ENCODE data around the gene REEP1. TPM values are rescaled to one million over a fixed set of nuclear protein-coding genes. Genes with fewer than 3 reads are reported as not detected.
A peak's percentile ranks its signal among the peaks of the same experiment; 100 is the strongest.
"Not testable (repeated sequence)": the region's sequence is repeated elsewhere in the genome, so short reads cannot be mapped to it uniquely, and the experiment has no call there.

Gene REEP1
- total RNA-seq, 1 donor from 2014 or later: 12.0 TPM

DNA sequence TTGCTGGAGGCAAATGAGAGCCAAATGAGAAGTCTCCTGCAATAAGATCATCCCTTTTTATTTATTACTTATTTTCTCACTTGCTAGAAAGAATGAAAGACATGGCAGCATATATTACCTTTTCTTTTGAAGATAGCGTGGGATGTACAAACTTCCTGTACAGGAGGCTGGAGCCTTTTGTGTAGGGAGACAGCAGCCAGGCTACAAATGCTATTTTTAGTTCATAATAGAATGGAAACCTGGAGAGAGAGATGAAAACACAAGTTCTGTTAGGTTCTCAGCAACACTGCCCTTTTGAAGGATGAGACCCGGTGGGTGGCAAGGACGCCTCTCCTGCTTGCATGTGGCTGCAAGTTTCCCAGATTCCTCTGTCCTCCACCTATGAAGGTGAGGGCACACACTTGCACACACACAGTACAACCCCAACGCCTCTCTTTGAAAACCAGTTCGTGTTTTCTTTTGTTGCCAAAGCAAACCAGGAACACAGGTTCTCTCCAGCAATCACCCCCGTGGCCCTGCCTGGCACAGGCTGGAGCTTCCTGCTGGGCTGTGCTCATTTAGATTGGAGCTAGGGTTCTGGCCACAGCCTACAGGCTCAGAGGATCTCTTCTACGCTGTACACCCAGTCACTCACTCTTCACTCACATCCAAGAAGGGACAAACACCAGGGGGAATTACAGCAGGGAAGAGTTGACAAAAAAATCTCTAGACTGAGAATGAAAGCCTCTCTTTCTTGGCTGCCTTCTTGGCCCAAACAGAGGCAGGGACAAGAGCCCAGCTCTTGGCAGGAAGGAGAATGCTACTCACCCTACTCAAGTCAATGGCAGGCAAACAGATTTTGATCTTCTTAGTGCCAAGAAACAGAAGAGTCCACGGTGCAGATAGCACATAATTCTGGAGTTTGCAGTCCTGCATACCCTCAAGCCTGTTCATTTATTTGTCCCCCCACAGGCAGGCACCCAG lies 82.6 kb downstream of the REEP1 start:
- no peak for DNase-seq (ENCODE audit: low spot score, unreplicated experiment)
- Mint-ChIP-seq H3K27me3 (no peaks in the 10 kb centered on the region), H3K4me1 (ENCODE audit: low read depth) (no peaks in the 10 kb centered on the region), H3K9me3 (ENCODE audit: low read depth) (no peaks in the 10 kb centered on the region), H3K4me3 (ENCODE audit: low read depth) (no peak overlapping the region), H3K27ac (no peak overlapping the region), H3K36me3 (ENCODE audit: insufficient read depth) (no peaks in the 10 kb centered on the region)
- TF ChIP-seq, protein P1, sequence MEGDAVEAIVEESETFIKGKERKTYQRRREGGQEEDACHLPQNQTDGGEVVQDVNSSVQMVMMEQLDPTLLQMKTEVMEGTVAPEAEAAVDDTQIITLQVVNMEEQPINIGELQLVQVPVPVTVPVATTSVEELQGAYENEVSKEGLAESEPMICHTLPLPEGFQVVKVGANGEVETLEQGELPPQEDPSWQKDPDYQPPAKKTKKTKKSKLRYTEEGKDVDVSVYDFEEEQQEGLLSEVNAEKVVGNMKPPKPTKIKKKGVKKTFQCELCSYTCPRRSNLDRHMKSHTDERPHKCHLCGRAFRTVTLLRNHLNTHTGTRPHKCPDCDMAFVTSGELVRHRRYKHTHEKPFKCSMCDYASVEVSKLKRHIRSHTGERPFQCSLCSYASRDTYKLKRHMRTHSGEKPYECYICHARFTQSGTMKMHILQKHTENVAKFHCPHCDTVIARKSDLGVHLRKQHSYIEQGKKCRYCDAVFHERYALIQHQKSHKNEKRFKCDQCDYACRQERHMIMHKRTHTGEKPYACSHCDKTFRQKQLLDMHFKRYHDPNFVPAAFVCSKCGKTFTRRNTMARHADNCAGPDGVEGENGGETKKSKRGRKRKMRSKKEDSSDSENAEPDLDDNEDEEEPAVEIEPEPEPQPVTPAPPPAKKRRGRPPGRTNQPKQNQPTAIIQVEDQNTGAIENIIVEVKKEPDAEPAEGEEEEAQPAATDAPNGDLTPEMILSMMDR (IDR thresholded peaks at IDR 0.05; ENCODE audit: unreplicated experiment): no peak

DNA sequence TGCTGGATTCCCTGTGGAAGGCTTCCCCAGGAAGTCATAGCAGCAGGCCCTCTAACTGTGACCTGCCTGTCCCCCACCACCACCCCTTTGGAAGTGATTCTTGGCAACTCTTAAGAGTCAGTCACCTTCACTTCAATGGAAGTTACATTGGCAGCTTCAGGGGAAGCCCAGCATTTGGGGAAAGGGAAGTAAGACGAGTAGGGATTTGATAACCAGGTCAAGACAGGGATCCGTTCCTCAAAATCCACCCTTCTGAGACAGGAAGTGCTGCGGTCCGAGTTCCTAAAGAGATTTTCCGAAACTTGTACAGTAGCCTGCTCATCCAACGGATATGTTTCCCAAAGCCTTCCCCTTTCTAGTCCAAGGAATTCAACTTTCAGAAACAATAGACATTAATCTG lies 84.0 kb downstream of the REEP1 start:
- TF ChIP-seq, protein P1 (IDR thresholded peaks at IDR 0.05; ENCODE audit: unreplicated experiment): no peak
- no peak overlapping the region for H3K4me3 Mint-ChIP-seq (ENCODE audit: low read depth)
- no peak overlapping the region for H3K27ac Mint-ChIP-seq
- H3K36me3 Mint-ChIP-seq (ENCODE audit: insufficient read depth): no peaks in the 10 kb centered on the region
- H3K27me3 Mint-ChIP-seq: no peaks in the 10 kb centered on the region
- peaks cover 2% of the 10 kb centered on the region for H3K4me1 Mint-ChIP-seq (ENCODE audit: low read depth)
- H3K9me3 Mint-ChIP-seq (ENCODE audit: low read depth): no peaks in the 10 kb centered on the region
- no peak for DNase-seq (ENCODE audit: low spot score, unreplicated experiment)

DNA sequence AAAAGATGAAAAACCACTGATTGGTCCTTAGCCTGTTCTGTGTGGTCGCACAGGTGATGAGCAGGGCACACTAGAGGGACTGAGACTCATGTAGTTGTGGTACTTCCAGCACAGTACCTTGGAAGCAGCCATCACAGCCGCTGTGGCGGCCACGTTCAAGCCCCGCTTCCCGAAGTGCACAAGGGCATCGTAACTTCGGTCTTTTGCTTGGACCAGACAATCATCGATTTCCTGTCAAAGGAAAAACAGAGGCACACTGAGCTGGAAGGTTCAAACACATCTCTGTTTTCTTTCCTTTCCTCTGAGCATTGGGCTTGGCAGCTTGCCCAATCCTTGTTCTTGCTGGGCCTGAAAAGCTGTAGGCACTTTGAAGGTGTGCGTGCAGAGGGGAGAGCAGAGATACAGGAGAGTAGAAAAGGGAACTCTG lies 85.6 kb downstream of the REEP1 start:
- peaks cover 2% of the 10 kb centered on the region for H3K4me1 Mint-ChIP-seq (ENCODE audit: low read depth)
- TF ChIP-seq, protein P1 (IDR thresholded peaks at IDR 0.05; ENCODE audit: unreplicated experiment): no peak
- peaks cover 1% of the 10 kb centered on the region for H3K36me3 Mint-ChIP-seq (ENCODE audit: insufficient read depth)
- no peak for DNase-seq (ENCODE audit: low spot score, unreplicated experiment)
- H3K27me3 Mint-ChIP-seq: no peaks in the 10 kb centered on the region
- H3K4me3 Mint-ChIP-seq (ENCODE audit: low read depth): no peak overlapping the region
- H3K9me3 Mint-ChIP-seq (ENCODE audit: low read depth): no peaks in the 10 kb centered on the region
- no peak overlapping the region for H3K27ac Mint-ChIP-seq

DNA sequence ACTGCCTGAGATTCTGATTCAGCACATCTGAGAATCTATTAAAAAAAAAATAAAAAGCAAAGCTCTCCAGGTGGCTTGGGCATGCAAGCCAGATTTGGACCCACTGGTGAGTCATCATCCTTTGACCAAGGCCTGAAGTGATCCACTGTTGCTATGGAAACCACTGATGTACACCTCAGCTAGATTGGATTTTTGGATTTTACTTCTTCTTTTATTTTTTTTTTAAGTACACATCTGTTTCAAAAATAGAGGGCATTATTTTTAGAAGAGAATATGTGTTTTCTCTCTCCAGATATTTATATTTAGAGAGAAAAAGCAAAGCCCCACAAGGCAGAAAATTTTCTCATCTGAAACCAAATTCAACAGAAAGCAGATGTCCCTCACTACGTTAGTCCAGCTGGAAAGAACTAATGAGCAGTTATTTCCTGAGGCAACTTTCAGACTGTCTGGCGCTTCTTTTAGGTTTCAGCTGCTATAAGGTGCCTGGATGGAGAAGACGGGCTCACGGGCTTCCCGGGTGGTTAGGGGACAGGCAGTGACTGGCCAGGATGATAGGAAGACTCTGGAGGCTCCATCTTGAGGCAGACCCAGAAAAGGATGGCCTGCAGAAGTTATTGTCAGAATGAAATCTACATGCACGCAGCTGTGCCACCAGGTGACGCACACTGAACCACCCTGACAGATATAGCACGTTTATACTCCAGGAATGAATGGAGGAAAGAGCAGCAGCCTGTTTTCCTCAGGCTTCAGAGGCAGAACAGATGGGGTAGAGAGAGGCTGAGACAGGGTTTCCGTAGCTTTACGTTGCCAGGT lies 87.6 kb downstream of the REEP1 start:
- Mint-ChIP-seq H3K36me3 (ENCODE audit: insufficient read depth) (peaks cover 1% of the 10 kb centered on the region), H3K27me3 (no peaks in the 10 kb centered on the region), H3K27ac (peak overlapping the region; percentile 84), H3K9me3 (ENCODE audit: low read depth) (no peaks in the 10 kb centered on the region), H3K4me1 (ENCODE audit: low read depth) (peaks cover 10% of the 10 kb centered on the region), H3K4me3 (ENCODE audit: low read depth) (no peak overlapping the region)
- TF ChIP-seq, protein P1 (IDR thresholded peaks at IDR 0.05; ENCODE audit: unreplicated experiment): no peak
- no peak for DNase-seq (ENCODE audit: low spot score, unreplicated experiment)

DNA sequence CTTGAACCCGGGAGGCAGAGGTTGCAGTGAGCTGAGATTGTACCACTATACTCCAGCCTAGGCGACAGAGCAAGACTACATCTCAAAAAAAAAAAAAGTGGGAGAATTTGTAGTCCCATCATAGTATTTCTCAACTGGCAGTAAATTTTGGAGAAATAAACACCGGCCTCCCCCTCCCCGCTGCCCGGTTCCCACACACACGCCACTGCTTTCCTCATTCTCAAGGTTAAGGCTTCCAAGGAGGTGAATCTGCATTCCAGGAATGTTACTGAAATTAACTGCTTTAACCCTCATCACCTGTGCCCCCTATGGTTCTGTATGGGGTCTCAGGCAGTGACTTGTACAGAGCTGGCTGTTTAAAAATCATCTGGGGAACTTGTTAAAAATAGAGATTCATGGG lies 88.2 kb downstream of the REEP1 start:
- H3K36me3 Mint-ChIP-seq (ENCODE audit: insufficient read depth): peaks cover 1% of the 10 kb centered on the region
- TF ChIP-seq, protein P1 (IDR thresholded peaks at IDR 0.05; ENCODE audit: unreplicated experiment): no peak
- no peaks in the 10 kb centered on the region for H3K9me3 Mint-ChIP-seq (ENCODE audit: low read depth)
- no peaks in the 10 kb centered on the region for H3K27me3 Mint-ChIP-seq
- DNase-seq (ENCODE audit: low spot score, unreplicated experiment): no peak
- no peak overlapping the region for H3K4me3 Mint-ChIP-seq (ENCODE audit: low read depth)
- peak overlapping the region; percentile 84 for H3K27ac Mint-ChIP-seq
- peaks cover 16% of the 10 kb centered on the region for H3K4me1 Mint-ChIP-seq (ENCODE audit: low read depth)

DNA sequence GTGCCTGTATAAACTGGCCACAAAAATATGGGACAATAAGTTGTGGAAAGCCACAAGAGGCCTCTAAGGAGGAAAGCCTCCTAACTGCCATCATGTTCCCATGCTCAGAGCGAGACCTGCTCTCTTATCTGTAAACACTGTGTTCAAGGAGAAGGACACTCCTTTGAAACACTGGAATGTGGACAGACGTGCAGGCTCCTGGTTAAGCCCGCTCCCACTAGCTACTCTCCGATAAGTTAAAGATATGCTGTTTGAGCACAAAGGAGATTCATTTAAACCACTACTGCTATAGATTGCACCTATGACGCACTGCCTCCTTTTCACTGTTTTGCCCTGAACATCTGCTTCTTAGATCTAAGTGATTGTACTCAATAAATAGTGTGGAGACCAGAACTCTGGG lies 92.2 kb downstream of the REEP1 start:
- not testable (repeated sequence) for H3K27me3 Mint-ChIP-seq; DNase-seq (ENCODE audit: low spot score, unreplicated experiment); H3K9me3 Mint-ChIP-seq (ENCODE audit: low read depth); H3K36me3 Mint-ChIP-seq (ENCODE audit: insufficient read depth)
- H3K27ac Mint-ChIP-seq: peak overlapping the region; percentile 91
- peak overlapping the region; percentile 20 for H3K4me3 Mint-ChIP-seq (ENCODE audit: low read depth)
- H3K4me1 Mint-ChIP-seq (ENCODE audit: low read depth): peaks cover 32% of the 10 kb centered on the region

DNA sequence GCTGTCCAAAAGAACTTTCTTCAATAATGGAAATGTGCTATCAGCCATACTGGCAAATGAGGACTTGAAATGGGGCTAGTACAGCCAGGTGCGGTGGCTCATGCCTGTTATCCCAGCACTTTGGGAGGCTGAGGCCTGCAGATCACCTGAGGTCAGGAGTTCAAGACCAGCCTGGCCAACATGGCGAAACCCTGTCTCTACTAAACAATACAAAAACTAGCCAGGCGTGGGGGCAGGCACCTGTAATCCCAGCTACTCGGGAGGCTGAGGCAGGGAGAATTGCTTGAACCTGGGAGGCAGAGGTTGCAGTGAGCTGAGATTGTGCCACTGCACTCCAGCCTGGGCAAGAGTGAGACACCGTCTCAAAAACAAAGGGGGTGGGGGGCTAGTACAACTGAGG lies 92.6 kb downstream of the REEP1 start:
- H3K27ac Mint-ChIP-seq: peak overlapping the region; percentile 91
- H3K27me3 Mint-ChIP-seq; H3K4me3 Mint-ChIP-seq (ENCODE audit: low read depth); DNase-seq (ENCODE audit: low spot score, unreplicated experiment); H3K36me3 Mint-ChIP-seq (ENCODE audit: insufficient read depth); H3K9me3 Mint-ChIP-seq (ENCODE audit: low read depth): not testable (repeated sequence)
- peaks cover 32% of the 10 kb centered on the region for H3K4me1 Mint-ChIP-seq (ENCODE audit: low read depth)
